Measurements from ENCODE around the gene FNDC11. TPM values are rescaled to one million over a fixed set of nuclear protein-coding genes. Genes with fewer than 3 reads are reported as not detected.
A peak's percentile ranks its signal among the peaks of the same experiment; 100 is the strongest.

The FNDC11 gene
- total RNA-seq, 1 experiment from 2014 or later = not detected

DNA sequence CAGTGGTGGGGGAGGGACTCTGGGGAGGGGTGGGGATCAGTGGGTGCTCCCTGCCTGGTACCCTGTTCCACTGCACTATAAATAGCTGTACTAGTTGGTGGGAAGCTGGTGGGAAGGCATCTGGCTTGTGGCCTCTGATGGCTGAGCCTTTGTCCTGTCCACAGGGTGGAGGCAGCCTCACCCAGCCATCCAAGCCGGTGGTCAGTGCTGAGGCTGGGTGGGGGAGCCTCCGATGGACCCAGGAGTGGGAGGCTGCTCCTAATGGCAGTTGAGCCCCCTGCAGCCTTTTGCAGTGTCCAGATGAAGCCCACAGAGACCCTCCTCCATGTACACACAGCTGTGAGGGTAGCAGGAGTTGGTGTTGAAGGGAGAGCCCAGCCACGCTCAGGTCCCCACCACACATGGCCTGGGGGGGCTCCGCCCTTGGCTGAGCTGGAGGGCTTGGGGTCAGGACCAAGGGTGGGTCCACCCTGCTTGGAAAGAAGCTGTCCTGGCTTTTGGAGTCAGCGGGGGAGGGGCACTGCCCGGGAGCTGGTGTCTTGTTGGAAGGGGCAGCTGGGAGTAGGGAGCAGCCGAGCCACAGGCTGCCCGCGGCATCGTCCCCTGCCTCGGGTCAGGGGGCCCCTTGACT lies 30.9 kb upstream of the FNDC11 start:
- DNase-seq (ENCODE audit: low read depth) = no peak

DNA sequence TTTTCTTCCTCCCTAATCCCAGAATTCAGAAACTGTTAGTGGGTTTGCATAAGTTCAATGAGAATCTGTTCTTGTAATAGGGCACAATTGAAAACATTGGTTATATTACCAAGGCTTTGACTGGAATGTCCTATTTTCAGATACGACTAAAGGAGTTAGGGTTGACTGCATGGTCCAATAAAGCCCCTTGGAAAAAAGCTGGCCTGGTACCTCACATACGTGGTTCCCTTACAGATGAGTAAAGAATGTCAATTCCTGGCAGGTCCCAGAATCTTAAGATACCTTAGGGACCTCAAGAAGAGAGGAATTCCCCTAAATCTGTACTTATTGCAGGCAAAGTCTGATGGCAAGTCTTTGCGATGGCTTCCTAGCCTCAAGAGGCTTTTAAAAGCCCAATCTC lies 28.8 kb upstream of the FNDC11 start:
- no peak for DNase-seq (ENCODE audit: low read depth)

DNA sequence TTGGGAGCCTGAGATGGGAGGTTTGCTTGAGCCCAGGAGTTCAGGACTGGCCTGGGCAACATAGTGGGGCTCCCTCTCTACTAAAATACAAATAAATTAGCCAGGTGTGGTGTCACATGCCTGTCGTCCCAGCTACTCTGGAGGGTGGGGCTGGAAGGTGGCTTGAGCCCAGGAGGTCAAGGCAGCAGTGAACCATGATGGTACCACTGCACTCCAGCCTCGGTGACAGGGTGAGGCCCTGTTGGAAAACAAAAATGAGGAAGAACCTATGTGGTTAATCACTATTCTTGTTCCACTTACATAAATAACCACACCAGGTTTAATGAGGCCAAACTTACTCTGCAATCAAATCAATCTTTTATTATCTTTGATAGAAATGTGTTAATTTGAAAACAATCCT lies 28.0 kb upstream of the FNDC11 start:
- no peak for DNase-seq (ENCODE audit: low read depth)

DNA sequence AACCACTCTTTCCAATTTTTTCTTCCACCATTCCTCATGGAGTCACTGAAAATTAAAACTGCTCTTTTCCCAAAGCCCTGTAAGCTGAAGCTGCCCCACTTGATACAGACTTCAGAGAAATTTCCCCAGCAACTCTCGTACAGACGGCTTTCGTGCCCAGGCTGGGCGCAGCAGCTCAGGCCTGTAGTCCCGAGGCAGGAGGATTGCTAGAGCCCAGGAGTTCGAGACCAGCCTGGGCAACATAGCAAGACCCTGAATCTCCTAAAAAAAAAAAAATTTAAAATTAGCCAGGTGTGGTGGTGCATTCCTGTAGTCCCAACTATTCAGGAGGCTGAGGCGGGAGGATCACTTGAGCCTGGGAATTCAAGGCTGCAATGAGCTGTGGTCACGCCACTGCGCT lies 26.8 kb upstream of the FNDC11 start:
- no peak for DNase-seq (ENCODE audit: low read depth)

DNA sequence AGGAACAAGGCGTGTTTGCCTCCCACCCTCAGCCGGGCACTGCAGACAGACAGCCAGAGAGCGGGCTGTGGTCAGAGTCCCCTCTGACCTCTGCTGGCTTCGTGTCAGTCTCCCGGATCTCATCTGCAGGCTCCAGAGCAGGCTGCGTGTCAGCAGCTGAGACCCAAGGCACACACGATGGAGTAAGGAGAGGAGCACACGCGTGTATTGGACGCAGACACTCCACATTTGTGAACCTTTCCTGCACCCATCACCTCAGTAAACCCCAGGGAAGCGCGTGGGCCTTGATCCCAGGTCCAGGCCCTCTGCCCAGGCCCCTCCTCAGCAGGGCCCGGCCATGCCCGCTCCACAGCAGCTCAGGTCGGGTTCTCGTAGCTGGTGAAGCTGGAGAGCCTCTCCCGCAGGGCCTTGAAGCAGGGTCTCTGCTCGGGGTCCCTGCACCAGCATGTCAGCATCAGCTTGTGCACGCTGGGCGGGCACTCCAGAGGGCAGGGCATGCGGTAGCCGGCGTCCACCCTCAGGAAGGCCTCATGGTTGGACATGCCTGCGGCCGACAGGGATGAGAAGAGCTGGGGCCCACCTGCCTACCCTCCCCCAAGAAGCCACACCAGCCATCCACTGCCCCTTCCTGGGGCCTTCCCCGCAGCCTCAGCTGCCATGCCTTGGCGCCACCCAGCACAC lies 24.6 kb upstream of the FNDC11 start:
- no peak for DNase-seq (ENCODE audit: low read depth)

DNA sequence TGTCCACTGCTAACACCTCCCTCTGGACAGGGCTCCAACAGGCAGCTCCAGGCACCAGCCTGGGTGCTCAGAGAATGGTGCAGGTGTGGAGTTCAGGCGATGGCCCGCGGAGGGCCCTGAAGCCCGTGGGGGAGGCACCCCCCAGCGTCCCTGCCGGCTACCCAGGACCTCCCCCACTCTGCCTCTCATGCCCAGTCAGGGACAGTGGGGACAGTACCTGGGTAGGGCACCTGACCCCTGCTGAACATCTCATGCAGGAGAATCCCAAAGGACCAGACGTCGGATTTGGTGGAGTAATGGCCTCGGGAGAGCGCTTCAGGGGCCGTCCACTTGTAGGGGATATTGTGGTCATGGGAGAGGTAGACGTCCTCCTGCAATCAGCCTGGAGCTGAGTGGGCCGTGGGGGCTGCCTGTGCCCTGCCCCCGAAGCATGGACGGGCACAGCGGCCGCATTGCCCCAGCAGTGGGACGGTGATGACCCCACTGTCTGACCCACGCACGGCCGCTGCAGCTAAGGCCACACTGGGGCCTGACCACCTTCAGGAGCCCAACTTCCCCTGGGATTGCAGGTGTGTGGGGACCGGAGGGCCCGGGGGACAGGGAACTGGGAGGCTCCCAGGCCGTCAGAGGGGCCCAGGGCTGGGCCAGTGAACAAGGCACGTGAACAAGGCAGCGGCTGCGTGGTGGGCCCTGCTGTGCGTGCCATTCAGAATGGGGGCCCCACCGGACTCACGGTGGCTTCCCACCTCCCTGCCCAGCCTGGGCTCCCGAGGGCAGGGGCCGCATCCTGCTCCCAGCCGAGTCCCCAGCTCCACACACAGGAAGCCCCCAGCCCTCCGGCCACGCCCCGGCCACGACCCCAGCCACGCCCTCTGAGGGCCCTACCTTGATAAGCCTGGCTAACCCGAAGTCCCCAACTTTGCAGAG lies 23.8 kb upstream of the FNDC11 start:
- DNase-seq (ENCODE audit: low read depth) = no peak

DNA sequence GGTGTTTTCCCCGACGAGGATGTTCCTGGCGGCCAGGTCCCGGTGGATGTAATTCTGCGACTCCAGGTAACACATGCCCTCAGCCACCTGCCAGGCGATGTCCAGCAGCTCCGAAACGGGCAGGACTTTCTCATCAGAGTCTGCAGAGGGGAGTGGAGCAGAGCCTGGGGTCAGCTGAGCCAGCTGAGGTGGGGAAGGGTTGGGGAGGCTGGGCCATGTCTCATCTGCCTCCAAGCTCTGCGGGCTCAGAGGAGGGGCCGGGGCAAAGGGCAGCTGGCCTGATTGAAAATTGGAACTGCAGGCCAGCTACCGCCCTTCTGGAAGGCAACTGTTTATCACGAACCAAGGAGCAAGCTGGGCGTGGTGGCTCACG lies 23.2 kb upstream of the FNDC11 start:
- DNase-seq (ENCODE audit: low read depth) = no peak

DNA sequence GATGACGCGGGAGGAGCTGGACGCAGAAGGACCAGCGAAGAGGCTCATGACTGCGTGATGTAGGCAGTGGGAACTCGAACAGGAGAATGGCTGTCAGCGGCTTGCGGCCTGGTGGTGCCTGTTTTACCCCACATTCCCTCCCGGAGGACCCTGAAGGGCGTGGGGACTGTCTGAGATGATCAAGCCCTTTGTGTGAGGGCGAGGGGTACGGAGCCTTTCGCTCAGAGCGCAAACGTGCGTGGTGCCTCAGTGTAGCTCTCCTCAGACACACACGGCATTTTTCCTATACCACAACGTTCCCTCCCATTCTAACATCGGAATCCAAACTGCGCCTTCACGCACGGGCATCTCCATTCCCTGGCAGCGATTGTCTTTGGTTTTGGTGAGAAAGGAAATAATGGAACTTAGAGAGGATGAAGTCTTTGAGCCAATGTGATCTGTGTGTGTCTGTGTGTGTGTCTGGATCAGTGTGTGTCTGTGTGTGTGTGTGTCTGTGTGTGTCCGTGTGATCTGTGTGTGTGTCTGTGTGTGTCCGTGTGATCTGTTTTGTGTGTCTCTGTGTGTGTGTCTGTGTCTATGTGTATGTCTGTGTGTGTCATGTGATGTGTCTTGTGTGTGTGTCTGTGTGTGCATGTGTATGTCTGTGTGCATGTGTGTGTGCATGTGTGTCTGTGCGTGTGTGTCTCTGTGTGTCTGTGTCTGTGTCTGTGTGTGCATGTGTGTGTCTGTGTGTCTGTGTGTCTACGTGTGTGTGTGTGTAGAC lies 22.1 kb upstream of the FNDC11 start:
- DNase-seq (ENCODE audit: low read depth) = no peak

DNA sequence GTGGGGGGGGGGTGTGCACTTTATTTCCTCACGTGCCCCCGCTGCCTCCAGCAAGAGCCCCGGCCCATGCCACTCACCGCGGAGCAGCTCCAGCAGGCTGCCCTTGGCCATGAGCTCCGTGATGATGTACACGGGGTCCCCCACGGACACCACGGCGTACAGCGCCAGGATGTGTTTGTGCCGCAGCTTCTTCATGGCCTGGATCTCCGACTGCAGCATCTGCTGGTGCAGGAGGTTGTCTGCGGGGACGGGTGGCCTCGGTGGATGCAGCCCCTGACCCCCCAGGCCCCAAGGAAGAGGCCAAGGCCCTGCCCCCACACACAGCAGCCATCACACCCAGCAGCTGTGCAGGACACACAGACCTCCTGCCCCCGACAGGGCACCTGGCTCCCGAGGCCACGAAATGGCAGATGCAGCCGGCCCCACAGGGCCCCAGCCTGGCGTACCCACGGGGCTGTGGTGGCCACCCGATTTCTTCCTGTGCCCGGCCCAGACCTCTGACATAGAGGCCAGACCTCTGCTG lies 21.4 kb upstream of the FNDC11 start:
- DNase-seq (ENCODE audit: low read depth) = no peak

DNA sequence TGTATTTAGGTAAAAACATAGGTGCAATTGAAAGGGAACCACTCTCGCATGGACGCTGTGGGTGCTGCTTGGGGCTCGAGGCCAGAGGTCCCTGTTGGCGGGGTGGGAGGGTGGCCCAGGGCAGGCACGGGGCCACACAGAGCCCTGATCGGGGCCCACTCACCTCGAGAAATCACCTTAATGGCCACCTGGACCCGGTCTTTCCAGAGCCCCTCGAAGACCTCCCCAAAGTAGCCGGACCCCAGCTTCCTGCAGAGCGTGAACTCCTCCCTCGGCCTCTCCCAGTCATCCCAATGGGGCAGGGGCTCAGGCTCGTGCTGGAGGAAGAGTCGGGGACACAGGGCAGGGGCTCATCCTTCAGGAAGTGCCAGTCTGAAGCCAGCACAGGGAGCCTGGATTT lies 20.6 kb upstream of the FNDC11 start:
- DNase-seq (ENCODE audit: low read depth) = no peak

DNA sequence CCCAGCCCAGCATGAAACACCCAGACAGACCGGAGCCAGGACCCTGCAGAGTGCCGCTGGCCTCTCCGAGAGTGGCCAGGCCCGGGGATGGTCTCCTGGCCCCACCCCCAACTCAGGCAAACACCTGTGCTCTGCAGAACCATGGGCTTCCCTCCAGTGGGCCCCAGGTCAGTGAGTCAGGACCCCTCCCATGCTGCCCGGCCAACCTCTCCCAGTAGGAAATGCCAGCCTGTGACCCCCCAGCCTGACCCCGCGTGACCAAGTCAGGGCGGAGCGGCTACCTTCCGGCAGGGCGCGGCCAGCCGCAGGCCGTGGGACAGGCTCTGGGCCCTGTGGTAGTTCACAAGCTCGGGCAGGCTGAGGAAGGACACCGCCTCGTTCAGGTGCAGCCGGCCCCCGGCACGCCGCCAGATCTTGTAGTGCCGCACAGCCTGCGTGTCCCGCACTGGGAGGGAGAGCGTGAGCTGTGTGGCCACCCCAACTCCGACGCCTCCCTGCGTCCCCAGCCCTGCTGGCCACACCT lies 20.0 kb upstream of the FNDC11 start:
- DNase-seq (ENCODE audit: low read depth) = no peak

DNA sequence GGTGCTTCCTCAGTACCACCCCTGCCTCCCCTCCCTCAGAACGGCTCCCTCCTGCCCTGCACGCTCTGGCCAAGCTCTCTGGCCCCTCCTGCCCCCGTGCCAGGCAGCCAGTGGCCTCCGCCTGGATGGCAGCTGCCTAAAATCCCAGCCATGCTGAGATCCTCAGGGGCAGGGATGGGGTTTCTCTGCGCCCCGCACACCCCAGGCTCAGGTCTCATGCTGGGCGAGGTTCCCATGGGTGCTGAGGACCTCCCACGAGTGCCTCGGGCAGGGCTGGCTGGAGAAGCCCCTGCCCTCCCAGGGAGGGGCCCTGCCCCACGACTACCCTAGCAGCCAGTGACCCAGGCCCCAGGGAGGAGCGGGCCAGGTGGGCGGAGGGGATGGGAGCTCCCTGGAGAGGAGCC lies 19.5 kb upstream of the FNDC11 start:
- DNase-seq (ENCODE audit: low read depth) = no peak

DNA sequence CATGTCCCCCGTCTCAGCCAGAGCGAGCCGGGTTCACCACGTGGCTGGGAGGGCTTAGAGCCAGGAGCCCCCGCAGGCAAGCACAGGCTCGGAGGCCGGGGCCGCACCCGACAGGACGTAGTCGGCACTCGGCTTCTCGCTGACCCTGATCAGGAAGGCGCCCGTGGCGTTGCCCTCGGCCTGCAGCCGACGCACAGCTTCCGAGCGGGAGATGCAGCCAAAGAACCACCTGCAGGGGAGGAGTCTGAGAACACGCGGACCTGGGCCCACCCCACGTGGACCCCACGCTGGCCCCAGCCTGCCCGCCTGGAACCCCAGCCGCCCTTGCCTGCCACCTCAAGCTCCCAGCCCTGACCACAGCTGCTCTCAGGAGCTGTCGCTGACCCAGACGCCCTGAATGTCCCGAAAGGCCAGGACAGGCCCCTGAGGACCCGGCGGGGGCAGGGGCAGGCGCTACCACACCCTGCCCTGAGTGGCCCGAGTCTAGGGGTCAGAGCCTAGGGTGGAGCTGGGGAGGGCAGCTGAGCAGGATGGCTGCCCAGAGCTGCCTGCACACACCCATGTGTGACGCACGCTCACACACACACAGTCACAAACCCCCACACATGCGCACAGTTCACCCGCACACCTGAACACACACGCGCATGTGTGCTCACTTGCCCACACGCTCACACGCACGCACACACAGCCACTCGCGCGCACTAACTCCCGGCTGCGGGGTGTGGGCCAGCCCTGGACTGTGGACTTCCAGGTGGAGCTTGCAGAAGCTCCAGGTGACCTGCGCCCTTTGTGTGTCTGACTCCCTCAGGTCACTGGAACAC lies 18.9 kb upstream of the FNDC11 start:
- no peak for DNase-seq (ENCODE audit: low read depth)

DNA sequence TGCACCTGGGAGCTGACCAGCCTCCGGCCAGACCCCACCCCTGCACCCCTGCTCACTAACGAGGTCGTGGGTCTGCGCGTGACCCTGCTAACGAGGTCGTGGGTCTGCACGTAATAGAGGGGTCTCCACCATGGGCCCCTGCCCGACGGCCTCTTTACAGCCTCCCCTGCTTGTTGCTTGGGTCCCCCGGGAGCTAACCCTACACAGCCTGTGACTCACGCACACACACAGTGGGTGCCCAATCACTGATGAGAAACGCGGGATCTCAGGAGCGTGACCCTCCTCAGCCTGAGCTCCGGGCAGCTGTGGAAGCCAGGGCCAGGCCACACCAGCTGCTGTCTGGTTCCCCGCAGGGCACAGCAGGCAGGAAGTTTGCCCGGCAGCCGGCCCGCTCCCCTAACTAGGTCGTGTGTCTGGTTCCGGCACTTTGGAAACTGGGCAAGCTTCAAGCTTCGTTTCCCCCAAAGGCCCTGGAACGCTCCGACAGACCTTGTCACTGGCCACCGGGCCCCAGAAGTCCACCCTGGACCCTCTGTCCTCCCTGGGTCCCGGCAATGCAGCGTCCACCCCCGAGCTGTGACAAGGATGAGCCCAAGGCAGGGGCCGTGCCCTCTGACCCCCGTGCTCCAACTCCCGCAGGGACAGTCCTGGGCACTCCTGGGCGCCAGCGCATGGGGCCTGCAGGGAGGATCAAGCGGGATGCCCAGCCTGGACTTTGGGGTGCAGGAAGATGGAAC lies 17.6 kb upstream of the FNDC11 start:
- peak; percentile 35 for DNase-seq (ENCODE audit: low read depth)

DNA sequence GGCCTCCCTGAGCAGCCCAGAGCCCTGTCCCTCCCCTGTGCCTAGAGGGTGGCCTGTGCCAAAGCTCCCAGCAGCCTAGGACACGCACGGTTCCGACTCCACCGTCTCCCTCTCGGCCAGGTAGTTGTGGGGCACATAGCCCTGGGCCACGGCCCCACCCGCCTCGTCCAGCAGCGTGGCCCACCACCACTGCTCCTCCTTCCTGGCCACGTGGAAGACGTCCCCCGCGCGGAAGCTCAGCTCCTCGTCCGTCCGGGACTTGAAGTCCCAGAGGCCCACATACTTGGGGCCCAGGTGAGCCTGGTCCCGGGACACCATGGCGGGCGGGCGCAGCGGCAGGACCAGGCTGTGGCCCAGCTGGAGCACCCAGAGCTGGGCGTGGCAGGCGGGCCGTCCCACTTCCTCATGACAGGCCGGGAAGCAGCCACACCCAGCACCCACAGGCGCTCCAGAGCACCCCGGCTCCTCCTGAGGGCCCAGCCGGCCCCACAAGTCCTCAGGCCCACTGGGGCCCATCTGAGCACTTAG lies 16.9 kb upstream of the FNDC11 start, which contains the start of gene PTK6:
Gene PTK6 (minus strand): TSS at position 380 of the 528 bp plus-strand sequence. CDS start 62 bp downstream, at position 318.
- DNase-seq (ENCODE audit: low read depth) = no peak

DNA sequence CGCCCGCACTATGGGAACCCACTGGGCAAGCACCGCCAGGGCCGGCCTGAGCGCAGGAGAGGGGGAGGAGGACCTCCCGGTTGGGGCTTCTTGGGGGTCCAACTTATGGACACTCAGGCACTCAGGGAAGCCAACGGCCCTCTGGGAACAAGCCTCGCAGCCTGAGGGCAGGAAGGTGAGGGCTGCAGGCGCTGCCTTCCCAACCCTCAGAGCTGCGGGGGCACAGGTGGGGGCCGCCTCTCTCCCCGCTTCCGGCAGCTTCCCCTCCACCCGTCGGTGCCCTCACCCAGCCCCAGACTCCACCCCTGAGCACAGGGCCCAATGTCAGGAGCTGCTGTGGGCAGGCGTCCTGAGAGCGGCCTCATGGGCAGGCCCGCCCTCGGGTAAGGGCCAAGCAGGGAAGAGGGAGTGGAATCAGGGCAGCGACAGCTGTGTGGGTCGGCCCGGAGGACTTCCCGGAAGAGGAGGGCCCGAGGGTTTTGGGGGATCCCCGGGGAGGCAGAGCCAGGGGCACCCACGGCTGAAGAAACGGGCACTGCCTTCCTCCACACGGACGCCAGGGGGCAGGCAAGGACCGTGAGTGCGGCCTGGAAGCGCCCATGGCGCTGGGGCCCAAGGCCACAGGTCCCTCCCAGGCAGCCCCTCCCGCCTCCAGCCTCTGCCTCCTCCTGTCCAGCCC lies 16.3 kb upstream of the FNDC11 start:
- DNase-seq (ENCODE audit: low read depth) = peak; percentile 95

DNA sequence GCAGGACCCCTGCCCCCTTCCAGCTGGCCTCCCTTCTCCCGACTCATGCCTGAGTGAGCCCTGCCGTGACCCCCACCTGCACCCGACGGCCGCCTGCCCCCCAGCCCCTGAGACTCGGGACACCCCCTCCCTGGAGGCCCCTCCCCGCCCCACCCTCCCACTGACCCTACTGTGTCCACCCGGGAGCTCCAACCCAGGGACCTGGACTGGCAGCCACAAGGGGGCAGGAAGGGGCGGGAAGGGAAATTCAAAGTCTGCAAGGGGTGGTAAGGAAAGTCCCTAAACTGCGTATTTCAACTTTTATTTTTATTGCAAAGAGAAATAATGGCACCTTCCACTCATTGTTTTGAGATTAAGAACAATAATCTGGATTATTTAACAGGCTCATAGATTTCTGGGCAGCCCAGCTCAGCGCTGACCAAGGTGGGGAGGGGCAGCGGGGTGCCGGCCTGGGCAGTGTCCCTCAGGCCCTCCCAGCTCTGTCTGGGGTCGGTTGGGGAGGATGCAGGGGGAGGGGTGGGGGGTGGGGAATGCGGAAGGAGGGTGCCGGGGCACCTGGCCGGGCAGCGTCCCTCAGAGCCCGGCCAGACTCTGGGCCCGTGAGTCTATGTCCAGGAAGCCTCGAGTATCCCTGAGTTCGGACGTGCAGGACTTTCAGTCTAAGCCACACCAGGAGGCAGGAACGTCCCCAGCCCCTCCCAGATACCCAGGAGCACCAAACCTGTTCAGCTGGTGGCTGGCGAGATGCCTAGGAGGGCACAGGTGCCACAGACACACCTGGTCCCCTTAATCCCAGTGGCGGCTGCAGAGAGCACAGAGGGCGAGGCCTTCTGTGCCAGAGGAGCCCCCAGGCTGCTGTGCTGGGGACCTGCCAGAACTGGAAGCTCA lies 15.5 kb upstream of the FNDC11 start:
- peak; percentile 32 for DNase-seq (ENCODE audit: low read depth)

DNA sequence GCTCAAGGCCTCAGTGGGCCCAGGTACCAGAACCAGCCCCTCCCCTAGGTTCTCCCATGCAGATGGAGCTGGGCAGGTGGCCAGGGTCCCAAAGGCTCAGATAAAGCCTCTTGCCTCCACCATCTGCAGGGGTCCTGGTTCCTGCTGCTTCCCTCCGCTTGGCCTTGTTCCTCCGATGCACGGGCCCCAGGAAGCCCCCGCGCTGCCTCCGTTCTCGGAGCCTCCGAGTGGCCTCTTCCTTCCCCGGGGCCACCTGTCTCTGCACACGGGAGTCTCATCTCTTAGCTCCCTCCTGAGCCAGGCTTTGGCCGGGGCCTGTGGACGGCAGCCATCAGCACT lies 14.9 kb upstream of the FNDC11 start:
- DNase-seq (ENCODE audit: low read depth) = no peak
